T-helper 22 cell (primary cell): ENCODE measurements around the gene NTF4.
"Not testable (repeated sequence)": the region's sequence is repeated elsewhere in the genome, so short reads cannot be mapped to it uniquely, and the experiment has no call there.

Experiments
- DNase-seq: peaks from one replicate; pipeline ENCODE4 v3.0.0-alpha.2; 2020; ENCODE audit warnings: low read depth

Gene NTF4

DNA sequence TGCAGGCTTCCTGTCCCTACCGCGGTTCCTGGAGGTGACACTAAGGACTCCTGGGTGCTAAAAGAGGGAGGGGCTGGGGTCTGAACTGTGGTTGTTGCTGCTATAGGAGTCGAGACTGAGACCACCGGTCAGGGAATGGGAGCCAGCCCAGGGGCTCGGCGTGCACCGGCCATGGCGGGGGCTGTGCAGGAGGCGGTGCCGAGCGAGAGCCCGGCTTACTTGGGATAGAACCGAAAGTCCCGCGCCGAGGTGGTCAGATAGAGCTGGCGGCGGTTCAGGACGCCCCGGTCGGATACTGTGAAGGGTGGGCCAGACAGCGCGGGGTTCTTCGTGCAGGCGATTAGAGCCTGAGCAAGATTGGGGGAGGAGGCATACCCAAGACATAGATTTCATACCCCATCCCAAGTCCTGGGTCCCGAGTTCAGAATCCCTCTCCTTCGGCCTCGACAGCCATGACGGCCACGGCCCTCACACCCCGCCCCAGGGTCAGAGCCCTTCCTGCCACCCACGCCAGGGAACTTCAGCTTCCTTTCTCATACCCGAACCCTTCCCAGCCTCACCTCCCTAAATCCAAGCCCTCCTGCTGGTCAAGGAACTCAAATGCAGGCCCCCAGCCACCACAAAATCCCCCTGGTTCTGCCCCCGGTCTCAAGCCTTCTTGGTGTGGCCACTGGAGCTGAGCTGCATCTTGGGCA is 7.6 kb downstream of the NTF4 start:
- DNase-seq = not testable (repeated sequence)

DNA sequence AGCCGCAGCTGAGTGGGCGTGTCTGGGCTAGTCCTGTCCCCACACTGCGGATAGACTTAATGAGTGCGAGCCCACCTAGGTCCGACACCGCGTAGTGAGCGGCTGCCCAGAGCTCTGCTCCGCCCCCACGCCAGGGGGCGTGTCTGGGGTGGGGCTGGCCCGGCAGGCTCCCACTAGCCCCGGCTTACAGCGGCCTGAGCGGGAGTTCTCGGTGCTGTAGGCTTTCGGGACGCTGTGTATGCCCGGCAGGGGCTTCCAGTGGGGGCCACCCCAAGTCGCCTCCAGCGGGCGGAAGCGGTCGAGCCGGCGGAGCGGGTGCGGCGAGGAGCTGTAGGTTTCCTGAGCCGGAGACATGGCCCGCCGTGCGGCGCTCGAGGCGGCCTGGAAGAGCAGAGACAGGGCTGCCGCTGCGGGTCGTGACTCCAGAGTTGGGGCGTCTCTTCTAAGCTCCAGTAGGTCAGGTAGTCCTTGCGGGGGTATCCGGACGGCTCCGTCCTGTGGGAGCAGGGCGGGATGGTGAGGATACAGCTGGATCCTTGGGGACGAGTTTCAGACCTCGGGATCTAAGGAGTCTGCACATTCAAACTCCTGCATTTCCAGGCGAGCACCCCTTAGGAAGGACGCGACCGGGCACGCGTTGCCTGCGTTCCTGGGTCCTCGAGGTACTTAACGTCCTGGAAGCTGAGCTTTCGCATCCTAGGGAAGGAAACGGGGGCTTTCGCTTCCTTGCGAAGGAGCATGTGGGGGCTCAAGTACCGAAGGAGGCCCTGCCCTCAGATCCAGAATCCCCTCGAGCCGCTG is 8.3 kb downstream of the NTF4 start:
- peak; percentile 14 for DNase-seq

DNA sequence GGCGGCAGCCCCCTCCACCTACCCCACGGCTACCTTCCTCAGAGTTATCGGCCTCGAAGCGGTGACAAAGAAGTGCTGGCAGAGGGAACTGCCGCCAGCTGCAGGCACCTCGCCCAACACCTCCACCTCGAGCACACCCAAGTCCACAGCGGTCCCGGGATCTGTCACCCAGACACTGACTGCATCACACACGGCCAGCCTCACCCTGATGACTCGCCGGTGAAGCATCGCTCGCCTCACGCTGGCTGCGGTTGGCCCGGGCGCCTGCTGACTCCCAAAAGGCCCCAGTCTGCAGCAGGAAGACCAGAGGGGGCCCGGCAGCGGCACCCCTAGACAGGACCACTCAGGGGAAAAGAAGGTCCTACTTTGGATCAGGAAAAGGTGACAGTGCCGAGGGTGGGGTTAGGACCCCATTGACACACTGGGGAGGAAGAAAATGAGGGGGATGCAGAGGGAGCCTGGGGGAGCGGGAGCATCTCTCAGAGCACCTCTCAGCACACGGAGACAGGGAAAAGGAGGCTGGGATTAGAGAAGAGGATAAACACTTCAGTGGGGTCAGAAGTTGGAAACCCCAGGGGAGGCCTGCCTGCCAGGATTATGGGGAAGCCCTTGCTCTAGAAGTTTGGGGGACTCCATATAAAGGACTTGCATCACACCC is 14.1 kb downstream of the NTF4 start:
- DNase-seq = not testable (repeated sequence)

DNA sequence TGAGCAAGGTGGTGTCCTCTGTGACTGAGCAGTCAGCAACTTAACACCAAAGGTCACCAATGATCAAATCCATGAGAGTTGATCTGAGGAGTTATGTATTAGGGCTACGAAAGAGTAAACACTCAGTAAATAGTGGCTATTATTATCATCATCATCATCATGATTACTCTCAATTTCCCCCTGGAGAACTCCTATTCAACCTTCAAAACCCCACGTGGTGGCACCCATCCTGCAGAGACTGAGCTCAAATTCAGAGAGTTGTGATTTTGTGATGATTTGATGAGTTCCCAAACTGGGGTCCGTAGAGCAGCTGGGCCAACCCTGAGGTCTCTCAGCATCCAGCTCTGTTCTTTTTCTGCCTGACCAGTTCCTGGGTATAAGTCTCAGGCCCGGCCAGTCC is 14.8 kb downstream of the NTF4 start:
- DNase-seq = not testable (repeated sequence)

DNA sequence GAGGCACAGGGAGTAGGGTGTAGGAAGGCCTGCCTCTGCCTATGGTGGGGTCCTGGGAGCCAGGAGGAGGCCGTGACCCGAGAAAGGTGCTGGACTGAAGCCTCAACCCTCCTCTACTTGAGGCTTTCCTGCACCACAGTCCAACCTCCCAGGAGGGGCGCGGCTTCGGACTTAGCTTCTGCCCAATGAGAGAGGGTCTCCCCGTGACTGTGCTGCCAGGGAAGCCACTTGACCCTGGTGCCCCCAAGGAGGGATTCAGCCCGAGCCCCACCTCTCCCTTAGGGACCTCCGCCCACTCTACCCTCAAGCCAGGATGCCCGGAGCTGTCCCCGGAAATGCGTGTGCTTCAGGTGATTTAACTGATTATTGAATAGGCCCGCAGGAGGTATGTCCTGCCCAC is 15.6 kb downstream of the NTF4 start, which contains the start of gene CGB8:
TSS of gene CGB8 (minus strand) at position 101 of the 400 bp plus-strand sequence. CDS start 372 bp downstream, outside the sequence.
- DNase-seq = not testable (repeated sequence)

DNA sequence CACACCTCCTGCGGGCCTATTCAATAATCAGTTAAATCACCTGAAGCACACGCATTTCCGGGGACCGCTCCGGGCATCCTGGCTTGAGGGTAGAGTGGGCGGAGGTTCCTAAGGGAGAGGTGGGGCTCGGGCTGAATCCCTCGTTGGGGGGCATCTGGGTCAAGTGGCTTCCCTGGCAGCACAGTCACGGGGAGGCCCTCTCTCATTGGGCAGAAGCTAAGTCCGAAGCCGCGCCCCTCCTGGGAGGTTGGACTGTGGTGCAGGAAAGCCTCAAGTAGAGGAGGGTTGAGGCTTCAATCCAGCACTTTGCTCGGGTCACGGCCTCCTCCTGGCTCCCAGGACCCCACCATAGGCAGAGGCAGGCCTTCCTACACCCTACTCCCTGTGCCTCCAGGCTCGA is 21.1 kb downstream of the NTF4 start, which contains the start of gene CGB5:
TSS of gene CGB5 (plus strand) at position 301 of the 400 bp plus-strand sequence. CDS start 362 bp downstream, outside the sequence.
- DNase-seq = not testable (repeated sequence)

DNA sequence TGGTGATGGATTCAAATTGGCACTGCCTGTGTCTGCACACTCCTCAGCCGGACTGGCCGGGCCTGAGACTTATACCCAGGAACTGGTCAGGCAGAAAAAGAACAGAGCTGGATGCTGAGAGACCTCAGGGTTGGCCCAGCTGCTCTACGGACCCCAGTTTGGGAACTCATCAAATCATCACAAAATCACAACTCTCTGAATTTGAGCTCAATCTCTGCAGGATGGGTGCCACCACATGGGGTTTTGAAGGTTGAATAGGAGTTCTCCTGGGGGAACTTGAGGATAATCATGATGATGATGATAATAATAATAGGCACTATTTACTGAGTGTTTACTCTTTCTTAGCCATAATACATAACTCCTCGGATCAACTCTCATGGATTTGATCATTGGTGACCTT is 22.0 kb downstream of the NTF4 start:
- not testable (repeated sequence) for DNase-seq

DNA sequence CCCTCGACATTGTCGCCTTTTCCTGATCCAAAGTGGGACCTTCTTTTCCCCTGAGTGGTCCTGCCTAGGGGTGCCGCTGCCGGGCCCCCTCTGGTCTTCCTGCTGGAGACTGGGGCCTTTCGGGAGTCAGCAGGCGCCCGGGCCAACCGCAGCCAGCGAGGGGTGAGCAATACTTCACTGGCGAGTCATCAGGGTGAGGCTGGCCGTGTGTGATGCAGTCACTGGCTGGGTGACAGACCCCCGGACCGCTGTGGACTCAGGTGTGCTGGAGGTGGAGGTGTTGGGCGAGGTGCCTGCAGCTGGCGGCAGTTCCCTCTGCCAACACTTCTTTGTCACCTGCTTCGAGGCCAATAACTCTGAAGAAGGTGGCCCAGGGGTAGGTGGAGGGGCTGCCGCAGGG is 22.4 kb downstream of the NTF4 start:
- DNase-seq = no peak

DNA sequence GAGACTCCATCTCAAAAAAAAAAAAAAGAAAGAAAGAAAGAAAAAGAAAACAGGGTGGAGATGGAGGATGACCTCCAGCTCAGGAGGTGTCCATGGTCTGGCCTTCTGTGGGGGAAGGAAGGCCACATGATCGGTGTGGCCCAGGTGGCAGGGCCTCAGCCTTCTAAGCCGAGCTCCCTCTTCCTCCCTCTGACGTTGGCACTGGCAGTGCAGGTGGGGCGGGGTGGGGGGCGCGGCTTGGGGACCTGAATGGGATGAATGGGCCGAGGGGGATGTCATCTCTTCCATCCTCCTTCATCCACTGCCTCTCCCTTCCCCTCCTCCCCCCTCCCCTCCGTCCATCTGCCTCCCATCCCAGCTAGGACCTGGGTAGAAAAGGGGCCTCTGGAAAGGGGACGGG is 24.9 kb downstream of the NTF4 start:
- DNase-seq = not testable (repeated sequence)

DNA sequence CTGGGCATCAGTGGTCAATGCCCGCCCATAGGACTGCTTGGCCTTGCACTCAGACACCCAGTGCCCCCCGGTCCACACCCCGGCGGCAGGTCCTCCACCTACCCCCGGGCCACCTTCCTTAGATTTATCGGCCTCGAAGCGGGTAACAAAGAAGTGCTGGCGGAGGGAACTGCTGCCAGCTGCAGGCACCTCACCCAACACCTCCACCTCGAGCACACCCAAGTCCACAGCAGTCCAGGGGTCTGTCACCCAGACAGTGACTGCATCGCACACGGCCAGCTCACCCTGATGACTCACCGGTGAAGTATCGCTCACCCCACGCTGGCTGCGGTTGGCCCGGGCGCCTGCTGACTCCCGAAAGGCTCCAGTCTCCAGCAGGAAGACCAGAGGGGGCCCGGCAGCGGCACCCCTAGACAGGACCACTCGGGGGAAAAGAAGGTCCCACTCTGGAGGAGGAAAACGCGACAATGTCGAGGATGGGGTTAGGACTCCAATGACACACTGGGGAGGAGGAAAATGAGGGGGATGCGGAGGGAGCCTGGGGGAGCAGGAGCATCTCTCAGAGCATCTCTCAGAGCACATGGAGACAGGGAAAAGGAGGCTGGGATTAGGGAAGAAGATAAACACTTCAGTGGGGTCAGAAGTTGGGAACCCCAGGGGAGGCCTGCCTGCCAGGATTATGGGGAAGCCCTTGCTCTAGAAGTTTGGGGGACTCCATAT is 25.9 kb downstream of the NTF4 start:
- DNase-seq = not testable (repeated sequence)

DNA sequence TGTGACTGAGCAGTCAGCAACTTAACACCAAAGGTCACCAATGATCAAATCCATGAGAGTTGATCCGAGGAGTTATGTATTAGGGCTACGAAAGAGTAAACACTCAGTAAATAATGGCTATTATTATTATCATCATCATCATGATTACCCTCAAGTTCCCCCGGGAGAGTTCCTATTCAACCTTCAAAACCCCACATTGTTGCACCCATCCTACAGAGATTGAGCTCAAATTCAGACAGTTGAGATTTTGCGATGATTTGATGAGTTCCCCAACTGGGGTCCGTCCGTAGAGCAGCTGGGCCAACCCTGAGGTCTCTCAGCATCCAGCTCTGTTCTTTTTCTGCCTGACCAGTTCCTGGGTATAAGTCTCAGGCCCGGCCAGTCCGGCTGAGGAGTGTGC is 26.5 kb downstream of the NTF4 start:
- DNase-seq = not testable (repeated sequence)

DNA sequence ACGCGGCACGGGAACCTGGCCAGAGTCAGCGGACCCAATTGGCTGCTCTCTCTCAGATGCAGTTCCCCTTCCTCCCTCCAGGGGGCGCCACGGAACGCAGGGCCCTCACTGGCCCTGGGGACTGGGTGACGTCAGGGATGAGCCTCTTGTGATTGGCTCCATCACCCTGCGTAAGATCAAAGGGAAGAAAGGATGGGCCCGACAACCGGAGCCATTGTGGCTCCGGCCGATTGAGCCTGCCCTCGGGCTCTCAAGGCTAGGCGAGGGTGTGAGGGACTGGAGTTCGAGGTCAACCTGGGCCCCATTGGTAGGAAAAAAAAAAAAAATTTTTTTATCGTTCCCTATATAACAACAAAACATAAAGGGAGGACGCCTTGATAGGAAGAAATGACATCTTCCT is 27.8 kb downstream of the NTF4 start, which contains the start of gene CGB1:
TSS of gene CGB1 (minus strand) at position 81 of the 400 bp plus-strand sequence. CDS start 184 bp downstream, outside the sequence.
- not testable (repeated sequence) for DNase-seq

DNA sequence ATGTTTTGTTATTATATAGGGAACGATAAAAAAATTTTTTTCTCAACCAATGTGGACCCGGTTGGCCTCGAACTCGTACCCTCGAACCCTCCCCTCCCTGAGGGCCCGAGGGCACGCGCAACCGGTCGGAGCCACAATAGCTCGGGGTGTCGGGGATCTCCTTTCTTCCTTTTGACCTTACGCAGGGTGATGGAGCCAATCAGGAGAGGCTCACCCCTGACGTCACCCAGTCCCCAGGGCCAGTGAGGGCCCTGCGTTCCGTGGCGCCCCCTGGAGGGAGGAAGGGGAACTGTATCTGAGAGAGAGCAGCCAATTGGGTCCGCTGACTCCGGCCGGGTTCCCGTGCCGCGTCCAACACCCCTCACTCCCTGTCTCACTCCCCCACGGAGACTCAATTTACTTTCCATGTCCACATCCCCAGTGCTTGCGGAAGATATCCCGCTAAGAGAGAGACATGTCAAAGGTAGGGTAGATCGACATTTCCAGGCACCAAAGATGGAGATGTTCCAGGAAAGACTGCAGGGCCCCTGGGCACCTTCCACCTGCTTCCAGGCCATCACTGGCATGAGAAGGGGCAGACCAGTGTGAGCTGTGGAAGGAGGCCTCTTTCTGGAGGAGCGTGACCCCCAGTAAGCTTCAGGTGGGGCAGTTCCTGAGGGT is 32.8 kb downstream of the NTF4 start, which contains the start of gene CGB2:
TSS of gene CGB2 (plus strand) at position 249 of the 660 bp plus-strand sequence. CDS start at position 455, 206 bp downstream.
- peak; percentile 25 for DNase-seq

DNA sequence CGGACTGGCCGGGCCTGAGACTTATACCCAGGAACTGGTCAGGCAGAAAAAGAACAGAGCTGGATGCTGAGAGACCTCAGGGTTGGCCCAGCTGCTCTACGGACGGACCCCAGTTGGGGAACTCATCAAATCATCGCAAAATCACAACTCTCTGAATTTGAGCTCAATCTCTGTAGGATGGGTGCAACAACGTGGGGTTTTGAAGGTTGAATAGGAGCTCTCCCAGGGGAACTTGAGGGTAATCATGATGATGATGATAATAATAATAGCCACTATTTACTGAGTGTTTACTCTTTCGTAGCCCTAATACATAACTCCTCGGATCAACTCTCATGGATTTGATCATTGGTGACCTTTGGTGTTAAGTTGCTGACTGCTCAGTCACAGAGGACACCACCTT is 34.3 kb downstream of the NTF4 start:
- not testable (repeated sequence) for DNase-seq

DNA sequence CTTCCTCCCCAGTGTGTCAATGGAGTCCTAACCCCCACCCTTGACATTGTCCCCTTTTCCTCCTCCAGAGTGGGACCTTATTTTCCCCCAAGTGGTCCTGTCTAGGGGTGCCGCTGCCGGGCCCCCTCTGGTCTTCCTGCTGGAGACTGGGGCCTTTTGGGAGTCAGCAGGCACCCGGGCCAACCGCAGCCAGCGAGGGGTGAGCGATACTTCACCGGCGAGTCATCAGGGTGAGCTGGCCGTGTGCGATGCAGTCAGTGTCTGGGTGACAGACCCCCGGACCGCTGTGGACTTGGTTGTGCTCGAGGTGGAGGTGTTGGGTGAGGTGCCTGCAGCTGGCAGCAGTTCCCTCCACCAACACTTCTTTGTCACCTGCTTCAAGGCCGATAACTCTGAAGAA is 34.9 kb downstream of the NTF4 start:
- not testable (repeated sequence) for DNase-seq

DNA sequence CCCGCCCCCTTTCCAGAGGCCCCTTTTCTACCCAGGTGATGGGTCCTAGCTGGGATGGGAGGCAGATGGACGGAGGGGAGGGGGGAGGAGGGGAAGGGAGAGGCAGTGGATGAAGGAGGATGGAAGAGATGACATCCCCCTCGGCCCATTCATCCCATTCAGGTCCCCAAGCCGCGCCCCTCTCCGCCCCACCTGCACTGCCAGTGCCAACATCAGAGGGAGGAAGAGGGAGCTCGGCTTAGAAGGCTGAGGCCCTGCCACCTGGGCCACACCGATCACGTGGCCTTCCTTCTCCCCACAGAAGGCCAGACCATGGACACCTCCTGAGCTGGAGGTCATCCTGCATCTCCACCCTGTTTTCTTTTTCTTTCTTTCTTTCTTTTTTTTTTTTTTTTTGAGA is 35.9 kb downstream of the NTF4 start:
- DNase-seq = not testable (repeated sequence)

DNA sequence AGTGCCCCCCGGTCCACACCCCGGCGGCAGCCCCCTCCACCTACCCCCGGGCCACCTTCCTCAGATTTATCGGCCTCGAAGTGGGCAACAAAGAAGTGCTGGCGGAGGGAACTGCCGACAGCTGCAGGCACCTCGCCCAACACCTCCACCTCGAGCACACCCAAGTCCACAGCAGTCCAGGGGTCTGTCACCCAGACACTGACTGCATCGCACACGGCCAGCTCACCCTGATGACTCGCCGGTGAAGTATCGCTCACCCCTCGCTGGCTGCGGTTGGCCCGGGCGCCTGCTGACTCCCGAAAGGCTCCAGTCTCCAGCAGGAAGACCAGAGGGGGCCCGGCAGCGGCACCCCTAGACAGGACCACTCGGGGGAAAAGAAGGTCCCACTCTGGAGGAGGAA is 39.0 kb downstream of the NTF4 start:
- DNase-seq = not testable (repeated sequence)

DNA sequence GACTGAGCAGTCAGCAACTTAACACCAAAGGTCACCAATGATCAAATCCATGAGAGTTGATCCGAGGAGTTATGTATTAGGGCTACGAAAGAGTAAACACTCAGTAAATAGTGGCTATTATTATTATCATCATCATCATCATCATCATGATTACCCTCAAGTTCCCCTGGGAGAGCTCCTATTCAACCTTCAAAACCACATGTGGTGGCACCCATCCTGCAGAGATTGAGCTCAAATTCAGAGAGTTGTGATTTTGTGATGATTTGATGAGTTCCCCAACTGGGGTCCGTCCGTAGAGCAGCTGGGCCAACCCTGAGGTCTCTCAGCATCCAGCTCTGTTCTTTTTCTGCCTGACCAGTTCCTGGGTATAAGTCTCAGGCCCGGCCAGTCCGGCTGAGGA is 39.5 kb downstream of the NTF4 start:
- DNase-seq = not testable (repeated sequence)

DNA sequence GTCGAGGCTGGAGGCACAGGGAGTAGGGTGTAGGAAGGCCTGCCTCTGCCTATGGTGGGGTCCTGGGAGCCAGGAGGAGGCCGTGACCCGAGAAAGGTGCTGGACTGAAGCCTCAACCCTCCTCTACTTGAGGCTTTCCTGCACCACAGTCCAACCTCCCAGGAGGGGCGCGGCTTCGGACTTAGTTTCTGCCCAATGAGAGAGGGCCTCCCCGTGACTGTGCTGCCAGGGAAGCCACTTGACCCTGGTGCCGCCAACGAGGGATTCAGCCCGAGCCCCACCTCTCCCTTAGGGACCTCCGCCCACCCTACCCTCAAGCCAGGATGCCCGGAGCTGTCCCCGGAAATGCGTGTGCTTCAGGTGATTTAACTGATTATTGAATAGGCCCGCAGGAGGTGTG is 40.4 kb downstream of the NTF4 start, which contains the start of gene CGB3:
TSS of gene CGB3 (minus strand) at position 101 of the 400 bp plus-strand sequence. CDS start 362 bp downstream, outside the sequence.
- DNase-seq = not testable (repeated sequence)

DNA sequence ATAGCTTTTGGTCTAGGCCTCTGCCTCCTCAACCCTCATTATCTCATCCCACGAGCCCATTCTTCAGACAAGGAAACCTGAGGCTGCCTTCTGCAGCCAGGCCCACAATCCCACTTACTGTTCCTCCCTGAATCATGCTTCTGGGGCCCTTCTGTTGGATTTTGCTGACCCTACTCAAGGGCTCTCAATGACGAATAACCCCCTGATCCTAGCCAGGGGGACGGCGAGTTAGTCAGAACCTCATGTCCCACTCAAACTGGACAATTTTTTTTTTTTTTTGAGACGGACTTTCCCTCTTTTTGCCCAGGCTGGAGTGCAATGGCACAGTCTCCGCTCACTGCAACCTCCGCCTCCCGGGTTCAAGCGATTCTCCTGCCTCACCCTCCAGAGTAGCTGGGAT is 42.5 kb downstream of the NTF4 start:
- no peak for DNase-seq
